Measurements from ENCODE around the gene ARF1. TPM values are rescaled to one million over a fixed set of nuclear protein-coding genes. Genes with fewer than 3 reads are reported as not detected.

ARF1 gene
- total RNA-seq, 1 donor from 2014 or later = 292 TPM

GRCh38 chr1:228120857-228121489, 38.5 kb downstream of the ARF1 start:
- no peak for DNase-seq (ENCODE audit: low read depth in 2 of 2)

DNA sequence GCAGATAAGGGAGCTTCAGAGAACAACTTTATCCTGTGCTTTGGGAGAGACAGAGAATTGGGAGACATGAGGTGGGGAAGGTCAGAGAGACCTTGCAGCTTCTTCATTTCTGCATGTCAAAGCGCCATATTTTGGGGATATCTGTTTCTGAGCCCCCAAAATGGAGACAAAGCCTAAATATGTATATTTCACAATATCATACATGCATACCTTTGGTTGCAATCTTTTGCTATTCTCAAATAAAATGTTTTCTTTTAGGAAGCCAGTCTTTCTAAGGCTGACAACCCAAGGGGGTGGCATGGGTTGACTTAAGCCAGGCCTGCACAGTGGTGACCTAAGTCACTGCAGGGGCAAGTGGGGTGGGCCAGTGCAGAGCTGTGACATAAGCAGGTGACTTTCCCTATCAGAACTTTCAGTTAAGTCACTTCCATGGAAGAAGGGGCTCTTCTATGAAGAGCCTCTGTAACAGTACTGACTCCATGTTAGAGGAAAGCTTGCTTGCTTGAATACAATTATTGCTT, 40.5 kb downstream of the ARF1 start:
- no peak for DNase-seq (ENCODE audit: low read depth in 2 of 2)

GRCh38 chr1:228123505-228123904, 41.0 kb downstream of the ARF1 start:
- DNase-seq (ENCODE audit: low read depth in 2 of 2) = no peak

DNA sequence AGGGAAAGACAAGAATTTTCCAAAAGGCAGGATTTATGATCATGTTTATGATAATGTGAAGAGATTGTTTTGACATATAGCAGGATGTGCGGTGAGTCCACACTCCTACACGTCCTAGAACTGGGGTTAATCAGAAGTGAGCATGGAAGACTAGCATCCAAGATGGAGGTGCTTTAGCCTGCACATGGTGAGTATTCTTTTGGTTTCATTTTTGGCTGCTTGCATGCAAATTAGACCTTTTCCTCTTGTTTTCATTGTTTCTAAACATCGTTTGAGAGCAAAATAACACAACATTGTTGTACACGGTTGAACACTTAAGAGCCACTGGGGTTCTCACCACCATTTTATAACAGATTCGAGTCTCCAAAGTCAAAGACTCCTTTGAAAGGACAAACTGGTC, 42.7 kb downstream of the ARF1 start:
- DNase-seq (ENCODE audit: low read depth in 2 of 2) = no peak

DNA sequence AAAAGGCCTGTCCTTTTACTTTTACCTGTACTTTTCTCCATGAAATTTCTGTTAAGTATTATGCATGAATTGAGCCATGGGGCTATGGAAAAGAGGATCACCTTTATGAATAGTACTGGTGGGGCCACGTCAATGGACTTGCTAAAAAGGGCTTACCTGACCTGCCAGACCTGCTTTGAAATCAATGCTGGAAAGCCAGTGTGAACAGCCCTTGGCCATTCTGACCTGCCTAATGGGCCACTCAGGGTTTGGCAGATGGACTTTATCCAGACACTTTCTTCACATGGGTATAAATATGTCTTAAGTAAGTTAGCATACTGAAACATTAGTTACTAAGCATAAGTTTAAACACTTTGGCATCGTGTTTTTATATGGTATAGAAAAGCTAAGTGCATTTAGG, 49.3 kb downstream of the ARF1 start:
- DNase-seq (ENCODE audit: low read depth in 2 of 2) = no peak

DNA sequence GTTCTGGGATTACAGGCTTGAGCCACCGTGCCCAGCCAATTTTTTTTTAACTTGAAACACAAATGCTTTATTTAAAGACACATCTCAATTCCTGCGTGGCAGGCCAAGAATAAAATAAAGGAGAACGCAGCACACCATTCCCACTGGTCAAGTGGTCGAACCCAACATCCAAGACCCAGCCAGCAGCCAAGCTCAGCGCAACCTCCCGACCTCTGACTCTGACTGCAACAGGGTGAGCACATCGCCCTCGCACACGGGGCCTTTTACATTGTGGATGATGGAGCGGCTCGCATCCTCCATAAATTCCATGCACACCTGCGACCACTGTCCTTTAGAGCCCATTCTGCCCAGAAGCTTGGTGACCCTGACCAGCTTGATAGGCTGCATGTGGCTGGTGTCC, 52.1 kb downstream of the ARF1 start:
- DNase-seq (ENCODE audit: low read depth in 2 of 2) = no peak

- DNase-seq (ENCODE audit: low read depth in 2 of 2) = no peak
Observed at GRCh38 chr1:228136901-228137300, 54.4 kb downstream of the ARF1 start.

DNA sequence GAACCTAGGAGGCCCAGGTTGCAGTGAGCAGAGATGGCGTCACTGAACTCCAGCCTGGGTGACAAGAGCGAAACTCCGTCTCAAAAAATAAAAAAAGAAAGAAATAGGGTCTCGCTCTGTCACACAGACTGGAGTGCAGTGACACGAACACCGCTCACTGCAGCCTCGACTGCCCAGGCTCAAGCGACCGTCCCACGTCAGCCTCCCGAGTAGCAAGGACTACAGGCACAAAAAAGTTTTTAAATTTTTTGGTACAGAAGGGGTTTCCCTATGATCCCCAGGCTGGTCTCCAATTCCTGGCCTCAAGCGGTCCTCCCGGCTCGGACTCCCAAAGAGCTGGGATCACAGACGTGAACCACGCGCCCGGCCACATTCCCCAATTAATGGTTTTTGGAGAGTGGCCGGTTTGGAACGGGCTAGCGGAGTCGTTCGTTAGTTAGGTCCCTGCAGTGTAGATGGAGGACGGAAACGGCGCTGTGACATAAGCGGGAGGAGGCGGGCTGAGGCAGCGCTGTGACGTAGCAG, 57.0 kb downstream of the ARF1 start:
- no peak for DNase-seq (ENCODE audit: low read depth in 2 of 2)

- peak; percentile 100 for DNase-seq (ENCODE audit: low read depth in 2 of 2)
Observed at GRCh38 chr1:228139931-228140723, 57.6 kb downstream of the ARF1 start, which contains the start of gene GUK1. Gene GUK1 (plus strand): TSS chr1:228140279. CDS start chr1:228140303, 24 bp downstream.

- DNase-seq (ENCODE audit: low read depth in 2 of 2) = peak in 1 of 2 donors; percentile 24
Observed at GRCh38 chr1:228140724-228141225, 58.3 kb downstream of the ARF1 start.

DNA sequence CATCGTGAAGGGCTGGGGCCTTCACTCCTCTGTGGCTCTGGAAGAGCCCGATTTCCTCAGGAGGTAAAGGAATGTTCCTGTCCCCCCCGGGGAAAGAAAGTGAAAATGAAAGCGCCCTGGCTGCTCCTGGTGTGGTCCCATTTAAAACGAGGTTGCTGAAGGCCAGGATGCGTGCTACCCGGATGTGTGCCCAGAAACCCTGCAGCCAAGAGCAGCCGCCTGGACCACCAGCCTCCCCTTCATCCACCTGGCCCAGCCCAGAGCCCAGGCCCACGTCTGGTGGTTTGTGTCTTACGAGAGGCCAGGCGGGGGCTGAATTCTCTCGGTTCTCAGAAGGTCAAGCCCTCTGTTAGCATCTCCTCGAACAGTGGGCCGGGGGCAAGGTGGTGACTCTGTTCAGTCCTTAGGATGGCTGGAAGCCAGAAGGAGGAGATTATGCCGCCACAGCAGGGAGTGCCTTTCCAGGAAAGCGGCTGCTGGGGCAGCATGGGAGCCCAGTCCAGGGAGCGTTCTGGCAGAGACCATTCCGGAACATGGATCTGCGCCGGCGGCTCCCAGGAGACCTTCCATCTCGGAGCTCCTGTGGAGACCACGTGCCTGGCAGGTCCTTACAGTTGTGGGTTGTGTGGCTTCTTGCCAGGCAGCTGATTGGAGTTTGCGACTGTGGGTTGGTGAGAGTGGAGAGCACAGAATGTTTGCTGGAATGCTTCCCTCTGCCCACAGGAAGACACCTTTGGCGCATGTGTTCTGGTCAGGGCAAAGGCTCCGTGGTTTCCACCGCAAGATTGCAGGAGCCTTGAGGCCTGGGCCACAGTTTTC, 58.9 kb downstream of the ARF1 start:
- DNase-seq (ENCODE audit: low read depth in 2 of 2) = peak; percentile 65 to 70

GRCh38 chr1:228142155-228142691, 59.7 kb downstream of the ARF1 start:
- no peak for DNase-seq (ENCODE audit: low read depth in 2 of 2)

GRCh38 chr1:228142701-228143136, 60.2 kb downstream of the ARF1 start:
- no peak for DNase-seq (ENCODE audit: low read depth in 2 of 2)

- DNase-seq (ENCODE audit: low read depth in 2 of 2) = no peak
Observed at GRCh38 chr1:228143480-228144192, 61.1 kb downstream of the ARF1 start.

- no peak for DNase-seq (ENCODE audit: low read depth in 2 of 2)
Observed at GRCh38 chr1:228144193-228144992, 61.9 kb downstream of the ARF1 start.

DNA sequence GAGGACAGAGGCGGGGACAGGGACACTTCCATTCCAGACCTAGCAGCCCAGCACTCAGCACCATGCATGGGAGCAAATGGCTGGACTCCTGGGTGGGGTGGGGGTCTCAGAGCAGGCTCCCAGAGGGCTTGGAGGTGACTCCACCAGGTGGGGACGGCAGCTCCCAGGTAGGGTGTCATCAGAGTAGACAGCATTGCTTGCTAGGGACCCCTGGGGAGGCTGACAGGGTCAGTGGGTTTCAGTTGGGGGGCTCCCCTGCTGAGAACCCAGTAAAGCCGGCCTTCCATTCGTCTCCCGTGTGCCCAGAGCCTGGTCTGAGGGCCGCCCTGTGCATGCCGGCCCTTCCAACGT, 62.5 kb downstream of the ARF1 start:
- no peak for DNase-seq (ENCODE audit: low read depth in 2 of 2)

- no peak for DNase-seq (ENCODE audit: low read depth in 2 of 2)
Observed at GRCh38 chr1:228145463-228146416, 63.2 kb downstream of the ARF1 start.

- DNase-seq (ENCODE audit: low read depth in 2 of 2) = no peak
Observed at GRCh38 chr1:228146417-228147150, 64.1 kb downstream of the ARF1 start.
